Activated CD4-positive, CD25-positive, alpha-beta regulatory T cell treated with anti-CD3 and anti-CD28 coated beads, Interleukin-2, amount 50 U/mL, for 72 hours (primary cell): ENCODE results near the gene PCDHB4.
"Not testable (repeated sequence)": the region's sequence is repeated elsewhere in the genome, so short reads cannot be mapped to it uniquely, and the experiment has no call there.

Experiments
- DNase-seq: peaks from one replicate; pipeline ENCODE4 v3.0.0; 2021

Gene PCDHB4

DNA sequence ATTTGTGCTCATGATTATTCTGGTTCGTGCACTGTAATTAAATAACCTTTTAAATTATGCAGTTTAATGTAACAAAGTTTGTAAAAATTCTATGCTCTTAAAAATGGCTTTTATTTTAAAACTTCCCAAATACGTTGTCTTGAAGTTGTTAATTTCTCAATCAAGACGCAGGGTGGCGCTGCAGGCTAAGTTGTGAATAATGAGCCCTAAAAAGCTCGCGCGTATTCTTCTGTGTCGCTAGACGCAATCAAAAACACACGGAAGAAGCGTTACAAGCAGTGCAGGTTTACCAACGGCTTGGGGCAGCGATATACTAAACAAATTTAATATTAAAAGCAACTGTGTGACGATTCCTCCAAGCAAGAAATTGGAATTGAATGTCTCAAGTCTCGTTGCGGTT, at the start of gene PCDHB4:
TSS of gene PCDHB4 (plus strand) at position 256 of the 400 bp plus-strand sequence. CDS start 181 bp downstream, outside the sequence.
- DNase-seq = no peak

GRCh38 chr5:141077826-141078225, 43.8 kb upstream of the PCDHB4 start:
- DNase-seq = no peak

DNA sequence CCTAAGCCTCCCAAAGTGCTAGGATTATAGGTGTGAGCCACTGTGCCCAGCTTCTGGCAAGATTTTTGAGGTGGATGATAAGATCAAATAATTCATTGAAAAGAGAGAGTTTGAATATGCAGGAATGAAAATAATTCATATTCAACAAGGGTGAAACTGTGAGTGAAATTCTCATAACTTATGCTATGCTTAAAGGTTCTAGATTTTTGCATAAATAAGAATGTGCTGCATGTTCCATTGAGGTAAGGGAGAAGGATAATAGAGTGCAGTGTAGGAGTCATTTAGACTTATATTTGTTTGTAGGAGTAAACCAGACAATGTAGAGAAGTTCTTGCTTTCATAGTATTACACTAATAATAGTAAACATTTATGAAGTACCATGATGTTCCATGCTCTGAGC, 39.4 kb upstream of the PCDHB4 start:
- no peak for DNase-seq

DNA sequence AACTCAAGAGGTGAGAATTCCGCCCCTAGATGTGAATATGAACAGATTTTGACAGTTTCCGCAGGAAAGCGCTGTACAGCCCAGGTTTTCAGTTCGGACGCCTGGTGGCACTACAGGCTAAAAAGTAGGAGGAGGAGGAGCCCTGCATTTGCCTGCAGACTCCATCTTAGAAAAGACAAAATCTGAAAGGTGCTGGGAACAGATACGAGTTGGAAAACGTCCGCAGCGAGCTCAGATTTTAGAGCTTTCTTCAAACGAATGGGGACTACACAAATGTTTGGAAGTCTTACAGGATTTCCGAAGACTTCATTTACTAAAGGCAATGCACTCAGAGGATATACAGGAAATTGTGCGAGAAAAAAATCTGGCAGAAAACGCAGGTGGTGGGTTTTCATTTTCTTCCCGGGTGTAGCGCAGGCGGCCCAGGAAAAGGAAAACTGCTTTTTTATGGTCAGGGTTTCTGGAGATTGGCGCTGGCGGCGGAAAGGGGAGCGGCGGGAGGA, 37.1 kb upstream of the PCDHB4 start:
- no peak for DNase-seq

DNA sequence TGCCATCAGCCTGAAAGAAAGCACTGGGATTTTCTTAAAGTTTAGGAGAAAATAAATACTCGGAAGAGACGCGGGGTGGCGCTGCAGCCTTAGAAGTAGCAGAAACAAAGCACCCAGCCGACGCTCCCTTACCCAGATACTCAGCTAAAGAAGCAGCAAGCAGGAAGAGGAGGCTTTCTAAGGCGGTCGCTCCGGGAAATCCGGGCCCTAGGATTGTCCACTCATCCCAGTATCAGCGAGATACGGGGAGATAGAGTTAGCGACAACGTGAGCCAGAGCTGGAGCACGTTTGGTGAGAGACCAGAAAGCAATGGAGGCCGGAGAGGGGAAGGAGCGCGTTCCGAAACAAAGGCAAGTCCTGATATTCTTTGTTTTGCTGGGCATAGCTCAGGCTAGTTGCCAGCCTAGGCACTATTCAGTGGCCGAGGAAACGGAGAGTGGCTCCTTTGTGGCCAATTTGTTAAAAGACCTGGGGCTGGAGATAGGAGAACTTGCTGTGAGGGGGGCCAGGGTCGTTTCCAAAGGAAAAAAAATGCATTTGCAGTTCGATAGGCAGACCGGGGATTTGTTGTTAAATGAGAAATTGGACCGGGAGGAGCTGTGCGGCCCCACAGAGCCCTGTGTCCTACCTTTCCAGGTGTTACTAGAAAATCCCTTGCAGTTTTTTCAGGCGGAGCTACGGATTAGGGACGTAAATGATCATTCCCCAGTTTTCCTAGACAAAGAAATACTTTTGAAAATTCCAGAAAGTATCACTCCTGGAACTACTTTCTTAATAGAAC, 26.9 kb upstream of the PCDHB4 start, which contains the start of gene PCDHB2:
TSS of gene PCDHB2 (plus strand) at position 135 of the 782 bp plus-strand sequence. CDS start at position 311, 176 bp downstream.
- no peak for DNase-seq

DNA sequence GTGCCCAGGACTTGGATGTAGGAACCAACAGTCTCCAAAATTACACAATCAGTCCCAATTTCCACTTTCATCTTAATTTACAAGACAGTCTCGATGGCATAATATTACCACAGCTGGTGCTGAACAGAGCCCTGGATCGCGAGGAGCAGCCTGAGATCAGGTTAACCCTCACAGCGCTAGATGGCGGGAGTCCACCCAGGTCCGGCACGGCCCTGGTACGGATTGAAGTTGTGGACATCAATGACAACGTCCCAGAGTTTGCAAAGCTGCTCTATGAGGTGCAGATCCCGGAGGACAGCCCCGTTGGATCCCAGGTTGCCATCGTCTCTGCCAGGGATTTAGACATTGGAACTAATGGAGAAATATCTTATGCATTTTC, 26.4 kb upstream of the PCDHB4 start:
- DNase-seq = no peak

- not testable (repeated sequence) for DNase-seq
These were observed 25.4 kb upstream of the PCDHB4 start for GRCh38 chr5:141096181-141096580.

- not testable (repeated sequence) for DNase-seq
These were observed 25.0 kb upstream of the PCDHB4 start for GRCh38 chr5:141096586-141096985.

DNA sequence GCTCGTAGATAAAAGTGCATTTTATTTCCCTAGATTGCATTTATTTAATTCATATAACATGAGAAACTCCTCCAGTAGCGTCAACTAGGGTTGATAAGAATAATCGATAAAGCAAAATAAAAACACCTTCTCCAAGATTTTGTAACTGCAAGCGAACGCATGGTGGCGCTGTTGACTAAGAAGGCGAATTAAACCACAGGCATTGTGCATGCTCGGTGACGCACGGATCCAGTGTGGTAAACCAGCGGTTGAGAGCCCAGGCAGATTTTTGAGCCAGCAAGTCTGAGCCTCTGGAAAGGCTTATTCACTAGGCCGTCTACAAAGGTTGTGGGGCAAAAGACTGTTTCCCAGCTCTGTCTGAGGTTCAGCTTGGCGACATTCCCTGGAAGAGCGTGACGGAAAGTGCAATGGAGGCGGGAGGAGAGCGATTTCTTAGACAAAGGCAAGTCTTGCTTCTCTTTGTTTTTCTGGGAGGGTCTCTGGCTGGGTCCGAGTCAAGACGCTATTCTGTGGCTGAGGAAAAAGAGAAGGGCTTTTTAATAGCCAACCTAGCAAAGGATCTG, 21.3 kb upstream of the PCDHB4 start, which contains the start of gene PCDHB3:
TSS of gene PCDHB3 (plus strand) at position 231 of the 563 bp plus-strand sequence. CDS start at position 408, 177 bp downstream.
- DNase-seq = peak; percentile 35

DNA sequence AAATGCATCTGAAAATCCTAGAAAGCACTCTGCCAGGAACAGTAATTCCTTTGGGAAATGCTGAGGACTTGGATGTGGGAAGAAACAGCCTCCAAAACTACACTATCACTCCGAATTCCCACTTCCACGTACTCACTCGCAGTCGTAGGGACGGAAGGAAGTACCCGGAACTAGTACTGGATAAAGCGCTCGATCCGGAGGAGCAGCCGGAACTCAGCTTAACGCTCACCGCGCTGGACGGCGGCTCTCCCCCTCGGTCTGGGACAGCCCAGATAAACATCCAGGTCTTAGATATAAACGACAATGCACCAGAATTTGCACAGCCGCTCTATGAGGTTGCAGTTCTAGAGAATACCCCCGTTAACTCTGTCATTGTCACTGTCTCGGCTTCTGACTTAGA, 20.6 kb upstream of the PCDHB4 start:
- no peak for DNase-seq

- not testable (repeated sequence) for DNase-seq
These were observed 19.5 kb upstream of the PCDHB4 start for GRCh38 chr5:141102070-141102469.

DNA sequence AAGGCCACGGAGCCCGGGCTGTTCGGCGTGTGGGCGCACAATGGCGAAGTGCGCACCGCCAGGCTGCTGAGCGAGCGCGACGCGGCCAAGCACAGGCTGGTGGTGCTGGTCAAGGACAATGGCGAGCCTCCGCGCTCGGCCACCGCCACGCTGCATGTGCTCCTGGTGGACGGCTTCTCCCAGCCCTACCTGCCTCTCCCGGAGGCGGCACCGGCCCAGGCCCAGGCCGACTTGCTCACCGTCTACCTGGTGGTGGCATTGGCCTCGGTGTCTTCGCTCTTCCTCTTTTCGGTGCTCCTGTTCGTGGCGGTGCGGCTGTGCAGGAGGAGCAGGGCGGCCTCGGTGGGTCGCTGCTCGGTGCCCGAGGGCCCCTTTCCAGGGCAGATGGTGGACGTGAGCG, 19.1 kb upstream of the PCDHB4 start:
- DNase-seq = not testable (repeated sequence)

GRCh38 chr5:141105350-141105749, 16.3 kb upstream of the PCDHB4 start:
- no peak for DNase-seq

GRCh38 chr5:141119250-141119649, 2.4 kb upstream of the PCDHB4 start:
- no peak for DNase-seq

- no peak for DNase-seq
These were observed 367 bp downstream of the PCDHB4 start for GRCh38 chr5:141121985-141122384.

- not testable (repeated sequence) for DNase-seq
These were observed 1.9 kb downstream of the PCDHB4 start for GRCh38 chr5:141123396-141124135.

GRCh38 chr5:141127305-141127704, 5.7 kb downstream of the PCDHB4 start:
- DNase-seq = no peak

DNA sequence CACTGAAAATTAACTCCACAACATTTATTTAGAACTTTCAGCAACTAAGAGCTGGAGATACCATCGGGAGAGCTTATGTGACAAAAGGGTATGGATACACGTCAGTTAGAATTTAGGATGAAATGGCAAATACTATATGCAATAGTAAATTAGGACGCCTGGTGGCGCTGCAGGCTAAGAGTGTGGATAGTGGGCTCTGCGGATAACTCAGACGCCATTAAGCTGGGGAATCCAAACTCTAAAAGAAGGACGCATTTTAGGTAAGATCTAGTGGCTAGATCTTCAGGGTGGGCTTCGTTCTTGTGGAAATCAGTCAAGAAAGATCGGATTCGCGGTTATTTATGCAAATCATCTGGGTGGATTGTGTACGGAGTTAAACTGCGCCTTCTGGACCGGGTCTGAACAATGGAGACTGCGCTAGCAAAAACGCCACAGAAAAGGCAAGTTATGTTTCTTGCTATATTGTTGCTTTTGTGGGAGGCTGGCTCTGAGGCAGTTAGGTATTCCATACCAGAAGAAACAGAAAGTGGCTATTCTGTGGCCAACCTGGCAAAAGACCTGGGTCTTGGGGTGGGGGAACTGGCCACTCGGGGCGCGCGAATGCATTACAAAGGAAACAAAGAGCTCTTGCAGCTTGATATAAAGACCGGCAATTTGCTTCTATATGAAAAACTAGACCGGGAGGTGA, 13.6 kb downstream of the PCDHB4 start, which contains the start of gene PCDHB5:
TSS of gene PCDHB5 (plus strand) at position 177 of the 688 bp plus-strand sequence. CDS start at position 406, 229 bp downstream.
- DNase-seq = no peak

GRCh38 chr5:141135718-141136266, 14.2 kb downstream of the PCDHB4 start:
- no peak for DNase-seq

- DNase-seq = not testable (repeated sequence)
These were observed 15.7 kb downstream of the PCDHB4 start for GRCh38 chr5:141137346-141137745.

DNA sequence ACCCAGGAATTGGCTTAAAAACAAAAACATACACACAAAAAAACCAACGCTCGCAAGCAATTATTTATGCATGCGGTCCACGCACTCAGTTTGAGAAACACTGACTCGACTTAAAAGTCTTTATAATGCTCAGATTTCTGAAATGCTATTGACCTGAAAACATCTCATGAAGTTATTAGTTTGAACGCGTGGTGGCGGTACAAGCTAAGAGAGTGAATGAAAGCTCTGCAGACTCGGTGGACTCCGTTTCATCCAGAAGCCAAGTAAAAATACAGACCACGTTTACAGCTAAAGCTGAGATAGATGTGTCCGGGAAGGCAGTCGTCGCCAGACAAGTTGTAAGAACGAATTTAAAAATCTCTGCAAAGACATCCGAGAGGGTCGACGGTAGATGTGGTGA, 28.2 kb downstream of the PCDHB4 start, which contains the start of gene PCDHB6:
TSS of gene PCDHB6 (plus strand) at position 246 of the 400 bp plus-strand sequence. CDS start 201 bp downstream, outside the sequence.
- DNase-seq = no peak
